ENCODE results near the gene UGGT2. TPM values are rescaled to one million over a fixed set of nuclear protein-coding genes. Genes with fewer than 3 reads are reported as not detected.
"Not testable (repeated sequence)": the region's sequence is repeated elsewhere in the genome, so short reads cannot be mapped to it uniquely, and the experiment has no call there.

The UGGT2 gene
- total RNA-seq, 2 donors from 2014 or later = 37.2 to 40.9 TPM

DNA sequence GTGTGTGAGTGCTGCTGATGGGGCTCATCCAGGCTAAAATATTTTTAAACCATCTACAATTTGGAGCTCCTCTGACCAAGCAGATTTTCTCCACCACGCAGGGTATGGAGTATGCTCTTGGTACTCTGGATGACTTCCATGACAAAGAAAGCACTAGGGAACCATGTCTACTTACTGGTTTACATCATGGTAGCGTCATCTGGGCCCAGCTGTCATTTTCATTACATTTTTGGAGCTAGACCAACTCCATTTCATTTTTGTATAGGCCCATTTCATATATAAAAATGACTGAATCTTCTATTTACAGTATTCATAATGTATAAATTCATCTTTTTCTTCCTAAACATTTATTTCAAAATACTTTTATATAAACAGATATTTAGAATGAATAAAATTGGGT lies 191.9 kb downstream of the UGGT2 start:
- Histone ChIP-seq H3K9ac (ENCODE audit: extremely low read depth, low read length, poor library complexity, severe bottlenecking) (no peak overlapping the region), H3K9me3 (ENCODE audit: control insufficient read depth, low read length) (no peaks in the 10 kb centered on the region), H3K27ac (ENCODE audit: low read depth, low read length) (no peak overlapping the region), H3K36me3 (ENCODE audit: control insufficient read depth, insufficient read depth, low read length) (peaks cover 7% of the 10 kb centered on the region), H3K4me3 (ENCODE audit: low read length) (no peak overlapping the region), H3K4me1 (ENCODE audit: control insufficient read depth, insufficient read depth, low read length) (no peaks in the 10 kb centered on the region), H3K27me3 (ENCODE audit: control insufficient read depth, insufficient read depth, low read length, poor library complexity, severe bottlenecking) (no peaks in the 10 kb centered on the region)
- H3K27me3 Mint-ChIP-seq (ENCODE audit: insufficient read depth) = no peaks in the 10 kb centered on the region
- peaks cover 8% of the 10 kb centered on the region for H3K36me3 Mint-ChIP-seq (ENCODE audit: low read depth)
- no peak for DNase-seq
- H3K4me1 Mint-ChIP-seq = no peaks in the 10 kb centered on the region
- TF ChIP-seq, protein P1, sequence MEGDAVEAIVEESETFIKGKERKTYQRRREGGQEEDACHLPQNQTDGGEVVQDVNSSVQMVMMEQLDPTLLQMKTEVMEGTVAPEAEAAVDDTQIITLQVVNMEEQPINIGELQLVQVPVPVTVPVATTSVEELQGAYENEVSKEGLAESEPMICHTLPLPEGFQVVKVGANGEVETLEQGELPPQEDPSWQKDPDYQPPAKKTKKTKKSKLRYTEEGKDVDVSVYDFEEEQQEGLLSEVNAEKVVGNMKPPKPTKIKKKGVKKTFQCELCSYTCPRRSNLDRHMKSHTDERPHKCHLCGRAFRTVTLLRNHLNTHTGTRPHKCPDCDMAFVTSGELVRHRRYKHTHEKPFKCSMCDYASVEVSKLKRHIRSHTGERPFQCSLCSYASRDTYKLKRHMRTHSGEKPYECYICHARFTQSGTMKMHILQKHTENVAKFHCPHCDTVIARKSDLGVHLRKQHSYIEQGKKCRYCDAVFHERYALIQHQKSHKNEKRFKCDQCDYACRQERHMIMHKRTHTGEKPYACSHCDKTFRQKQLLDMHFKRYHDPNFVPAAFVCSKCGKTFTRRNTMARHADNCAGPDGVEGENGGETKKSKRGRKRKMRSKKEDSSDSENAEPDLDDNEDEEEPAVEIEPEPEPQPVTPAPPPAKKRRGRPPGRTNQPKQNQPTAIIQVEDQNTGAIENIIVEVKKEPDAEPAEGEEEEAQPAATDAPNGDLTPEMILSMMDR (conservative IDR thresholded peaks at IDR 0.05) = no peak
- H3K27ac Mint-ChIP-seq = peak overlapping the region; percentile 4
- no peak overlapping the region for H3K4me3 Mint-ChIP-seq
- 83 to 100% methylated on average over 1 to 2 of the region's 2 CpGs for WGBS, 2 experiments (ENCODE audit: insufficient coverage in 1 of 2, insufficient read length in 1 of 2)
- no peaks in the 10 kb centered on the region for H3K9me3 Mint-ChIP-seq

DNA sequence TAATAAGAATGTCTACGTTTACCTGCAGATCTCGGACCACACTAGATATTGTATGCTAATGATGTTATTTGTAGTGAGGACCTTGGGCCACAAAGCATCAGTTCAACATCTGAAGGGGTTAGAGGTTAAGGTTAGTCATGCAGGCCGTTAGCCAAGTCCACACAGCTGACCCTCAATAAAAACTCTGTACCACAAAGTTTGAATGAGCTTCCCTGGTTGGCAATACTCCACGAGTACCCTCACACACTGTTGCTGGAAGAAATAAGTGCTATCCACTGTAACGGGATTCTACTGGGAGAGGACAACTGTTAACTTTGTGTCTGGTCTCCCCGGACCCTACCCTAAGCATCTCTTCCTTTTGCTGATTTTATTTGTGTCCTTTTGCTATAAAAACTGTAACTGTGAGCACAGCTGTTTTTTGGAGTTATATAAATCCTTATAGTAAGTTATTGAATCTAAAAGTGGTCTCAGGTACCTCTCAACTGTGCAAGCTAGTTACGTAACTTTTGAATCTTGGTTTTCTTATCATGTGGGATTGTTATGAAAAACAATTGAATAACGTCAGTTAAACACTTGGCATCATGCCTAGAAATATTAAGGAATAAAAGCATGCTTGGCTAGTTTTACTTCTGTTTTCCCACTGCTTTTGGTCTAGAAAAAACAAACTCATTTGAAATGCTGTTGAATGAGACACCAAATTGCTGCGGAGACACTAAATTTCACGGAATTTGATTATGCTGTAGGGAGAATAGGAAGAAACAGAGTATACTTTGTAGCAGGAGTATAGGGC lies 194.7 kb downstream of the UGGT2 start:
- no peaks in the 10 kb centered on the region for H3K9me3 ChIP-seq (ENCODE audit: control insufficient read depth, low read length)
- no peaks in the 10 kb centered on the region for H3K9me3 Mint-ChIP-seq
- no peak for DNase-seq
- H3K27ac ChIP-seq (ENCODE audit: low read depth, low read length) = no peak overlapping the region
- no peaks in the 10 kb centered on the region for H3K4me1 ChIP-seq (ENCODE audit: control insufficient read depth, insufficient read depth, low read length)
- no peaks in the 10 kb centered on the region for H3K4me1 Mint-ChIP-seq
- H3K4me3 ChIP-seq (ENCODE audit: low read length) = no peak overlapping the region
- TF ChIP-seq, protein P1 (conservative IDR thresholded peaks at IDR 0.05) = no peak
- H3K9ac ChIP-seq (ENCODE audit: extremely low read depth, low read length, poor library complexity, severe bottlenecking) = no peak overlapping the region
- H3K4me3 Mint-ChIP-seq = no peak overlapping the region
- 92 to 96% methylated on average over 4 to 10 of the region's 10 CpGs for WGBS, 2 experiments (ENCODE audit: insufficient coverage in 1 of 2, insufficient read length in 1 of 2)
- H3K27ac Mint-ChIP-seq = no peak overlapping the region
- peaks cover 15% of the 10 kb centered on the region for H3K36me3 ChIP-seq (ENCODE audit: control insufficient read depth, insufficient read depth, low read length)
- H3K36me3 Mint-ChIP-seq (ENCODE audit: low read depth) = peaks cover 15% of the 10 kb centered on the region
- H3K27me3 Mint-ChIP-seq (ENCODE audit: insufficient read depth) = no peaks in the 10 kb centered on the region
- H3K27me3 ChIP-seq (ENCODE audit: control insufficient read depth, insufficient read depth, low read length, poor library complexity, severe bottlenecking) = no peaks in the 10 kb centered on the region

DNA sequence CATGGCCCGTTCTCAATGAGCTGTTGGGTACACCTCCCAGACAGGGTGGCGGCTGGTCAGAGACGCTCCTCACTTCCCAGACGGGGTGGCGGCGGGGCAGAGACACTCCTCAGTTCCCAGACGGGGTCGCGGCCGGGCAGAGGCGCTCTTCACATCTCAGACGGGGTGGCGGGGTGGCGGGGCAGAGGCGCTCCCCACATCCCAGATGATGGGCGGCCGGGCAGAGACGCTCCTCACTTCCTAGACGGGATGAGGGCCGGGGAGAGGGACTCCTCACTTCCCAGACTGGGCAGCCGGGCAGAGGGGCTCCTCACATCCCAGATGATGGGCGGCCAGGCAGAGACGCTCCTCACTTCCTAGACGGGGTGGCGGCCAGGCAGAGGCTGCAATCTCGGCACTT lies 207.5 kb downstream of the UGGT2 start:
- not testable (repeated sequence) for H3K27me3 ChIP-seq (ENCODE audit: control insufficient read depth, insufficient read depth, low read length, poor library complexity, severe bottlenecking); H3K27ac ChIP-seq (ENCODE audit: low read depth, low read length); H3K27ac Mint-ChIP-seq; H3K27me3 Mint-ChIP-seq (ENCODE audit: insufficient read depth); H3K9ac ChIP-seq (ENCODE audit: extremely low read depth, low read length, poor library complexity, severe bottlenecking); H3K4me3 ChIP-seq (ENCODE audit: low read length); H3K4me1 ChIP-seq (ENCODE audit: control insufficient read depth, insufficient read depth, low read length); DNase-seq; H3K4me1 Mint-ChIP-seq; H3K4me3 Mint-ChIP-seq
- H3K9me3 ChIP-seq (ENCODE audit: control insufficient read depth, low read length) = peaks cover 28% of the 10 kb centered on the region
- H3K36me3 ChIP-seq (ENCODE audit: control insufficient read depth, insufficient read depth, low read length) = peaks cover 21% of the 10 kb centered on the region
- Mint-ChIP-seq H3K36me3 (ENCODE audit: low read depth) (peaks cover 55% of the 10 kb centered on the region), H3K9me3 (peaks cover 53% of the 10 kb centered on the region)
- 84 to 96% methylated on average over 11 to 26 of the region's 26 CpGs for WGBS, 2 experiments (ENCODE audit: insufficient coverage in 1 of 2, insufficient read length in 1 of 2)

Measured in endodermal cell (in vitro differentiated cells).